HepG2 (cell line): ENCODE measurements around the gene EFNA2. TPM values are rescaled to one million over a fixed set of nuclear protein-coding genes. Genes with fewer than 3 reads are reported as not detected.

Source experiments
- DZIP1 ChIP-seq: sonication (generic); formaldehyde crosslinking; IDR thresholded peaks from 2 replicates; pipeline ENCODE4 v1.5.0; 2020; ENCODE audit warnings: mild to moderate bottlenecking, missing genetic modification reagents
- FIP1L1 ChIP-seq: fragments of 200-400 bp; formaldehyde crosslinking; IDR thresholded peaks from 2 replicates; pipeline ENCODE4 v1.6.1; 2018; ENCODE audit warnings: low read depth, mild to moderate bottlenecking, low read length, moderate library complexity, borderline replicate concordance; ENCODE audit not compliant: insufficient read depth
- FUBP1 ChIP-seq: sonication (generic); formaldehyde crosslinking; IDR thresholded peaks from 2 replicates; pipeline ENCODE4 v1.5.1; 2020; ENCODE audit warnings: missing genetic modification reagents, mild to moderate bottlenecking, borderline replicate concordance
- GABPA ChIP-seq, 2 experiments: IDR thresholded peaks; 2 replicates each; pipeline ENCODE4 v1.6.1; 2011 to 2016; ENCODE audit warnings: low read depth in 2 of 2, low read length in 1 of 2, missing biosample characterization in 1 of 2, missing genetic modification characterization in 1 of 2
- GPN1 ChIP-seq: sonication (generic); formaldehyde crosslinking; IDR thresholded peaks from 2 replicates; pipeline ENCODE4 v1.5.1; 2020; ENCODE audit warnings: missing genetic modification reagents, borderline replicate concordance
- HNRNPL ChIP-seq: fragments of 200-400 bp; formaldehyde crosslinking; IDR thresholded peaks from 2 replicates; pipeline ENCODE4 v1.6.1; 2017; ENCODE audit warnings: mild to moderate bottlenecking, low read depth, low read length
- POLR2AphosphoS2 ChIP-seq: IDR thresholded peaks from 2 replicates; pipeline ENCODE4 v1.6.1; 2011; ENCODE audit warnings: low read depth, low read length, improper control_type of control experiment
- ZBTB21 ChIP-seq: sonication (generic); formaldehyde crosslinking; IDR thresholded peaks from 2 replicates; pipeline ENCODE4 v1.4.0; 2020; ENCODE audit warnings: missing genetic modification reagents
- ZBTB34 ChIP-seq: sonication (generic); formaldehyde crosslinking; IDR thresholded peaks from 2 replicates; pipeline ENCODE4 v1.8.0; 2022; ENCODE audit warnings: mild to moderate bottlenecking, missing genetic modification reagents
- ZNF17 ChIP-seq: sonication (generic); formaldehyde crosslinking; IDR thresholded peaks from 2 replicates; pipeline ENCODE4 v1.5.0; 2020; ENCODE audit warnings: mild to moderate bottlenecking, missing genetic modification reagents
- ZNF296 ChIP-seq: sonication (generic); formaldehyde crosslinking; conservative IDR thresholded peaks from 2 replicates; pipeline ENCODE4 v1.5.0; 2020; ENCODE audit warnings: mild to moderate bottlenecking, missing genetic modification reagents
- ZNF615 ChIP-seq: sonication (generic); formaldehyde crosslinking; IDR thresholded peaks from 2 replicates; pipeline ENCODE4 v1.5.0; 2020; ENCODE audit warnings: mild to moderate bottlenecking, missing genetic modification reagents, borderline replicate concordance
- ZNF660 ChIP-seq: sonication (generic); formaldehyde crosslinking; IDR thresholded peaks from 2 replicates; pipeline ENCODE4 v1.5.1; 2020; ENCODE audit warnings: mild to moderate bottlenecking, low read depth, missing genetic modification reagents, borderline replicate concordance
- ZSCAN29 ChIP-seq: sonication (generic); formaldehyde crosslinking; conservative IDR thresholded peaks from 2 replicates; pipeline ENCODE4 v1.4.0; 2020; ENCODE audit warnings: mild to moderate bottlenecking, missing genetic modification reagents
- polyA plus RNA-seq, 8 experiments: library from polyadenylated mRNA; depleted of rRNA in 3 of 8; stranded (reverse) in 7 of 8; unstranded in 1 of 8; fragments of >200 nt; fragmentation: Illumina TruSeq in 4 of 8; extraction: Trizol in 4 of 8; gene quantifications; 2 replicates each; pipeline versions ENCODE4 v1.2.1 to v1.2.3, GENCODE V29; 2011 to 2016; ENCODE audit warnings: low read depth in 4 of 8, missing spikeins in 1 of 8, mixed read lengths in 1 of 8; ENCODE audit not compliant: insufficient read depth in 1 of 8
- total RNA-seq, 5 experiments: library from RNA; depleted of rRNA; stranded (reverse); fragments of >200 nt; fragmentation: Illumina TruSeq; extraction: Trizol; gene quantifications; 2 replicates each; pipeline ENCODE4 v1.2.3, GENCODE V29; 2016; ENCODE audit warnings: low read depth in 1 of 5
- TF ChIP-seq, protein P1 (sequence below): sonication (generic); formaldehyde crosslinking; IDR thresholded peaks from 2 replicates; pipeline ENCODE4 v1.9.0; 2021; ENCODE audit warnings: mild to moderate bottlenecking, missing genetic modification reagents

Gene EFNA2
- total and polyA plus RNA-seq, 2 of the 13 experiments (the other 11 are each of a cell fraction or from before 2014, with no cell fraction given) = 6.0 to 9.9 TPM

- no peak for TF ChIP-seq GABPA (IDR thresholded peaks at IDR 0.05; ENCODE audit: low read depth, low read length)
- TF ChIP-seq GABPA (CRISPR knock-in tag; IDR thresholded peaks at IDR 0.05; ENCODE audit: low read depth) = peak; percentile 92
- peak; percentile 48; the same call in 1 of the 2 replicates for TF ChIP-seq ZBTB21 (CRISPR knock-in tag)
- peak; percentile 0; the same call in 1 of the 2 replicates for TF ChIP-seq FUBP1 (CRISPR knock-in tag)
- TF ChIP-seq ZNF615 = no peak; the same call in 1 of the 2 replicates
- TF ChIP-seq GPN1 (CRISPR knock-in tag) = no peak
- no peak for TF ChIP-seq ZNF660
- peak; percentile 70; the same call in 1 of the 2 replicates for TF ChIP-seq ZBTB34 (CRISPR knock-in tag)
- TF ChIP-seq ZSCAN29 (CRISPR knock-in tag) = peak; percentile 79; the same call in 1 of the 2 replicates
- TF ChIP-seq, protein P1, sequence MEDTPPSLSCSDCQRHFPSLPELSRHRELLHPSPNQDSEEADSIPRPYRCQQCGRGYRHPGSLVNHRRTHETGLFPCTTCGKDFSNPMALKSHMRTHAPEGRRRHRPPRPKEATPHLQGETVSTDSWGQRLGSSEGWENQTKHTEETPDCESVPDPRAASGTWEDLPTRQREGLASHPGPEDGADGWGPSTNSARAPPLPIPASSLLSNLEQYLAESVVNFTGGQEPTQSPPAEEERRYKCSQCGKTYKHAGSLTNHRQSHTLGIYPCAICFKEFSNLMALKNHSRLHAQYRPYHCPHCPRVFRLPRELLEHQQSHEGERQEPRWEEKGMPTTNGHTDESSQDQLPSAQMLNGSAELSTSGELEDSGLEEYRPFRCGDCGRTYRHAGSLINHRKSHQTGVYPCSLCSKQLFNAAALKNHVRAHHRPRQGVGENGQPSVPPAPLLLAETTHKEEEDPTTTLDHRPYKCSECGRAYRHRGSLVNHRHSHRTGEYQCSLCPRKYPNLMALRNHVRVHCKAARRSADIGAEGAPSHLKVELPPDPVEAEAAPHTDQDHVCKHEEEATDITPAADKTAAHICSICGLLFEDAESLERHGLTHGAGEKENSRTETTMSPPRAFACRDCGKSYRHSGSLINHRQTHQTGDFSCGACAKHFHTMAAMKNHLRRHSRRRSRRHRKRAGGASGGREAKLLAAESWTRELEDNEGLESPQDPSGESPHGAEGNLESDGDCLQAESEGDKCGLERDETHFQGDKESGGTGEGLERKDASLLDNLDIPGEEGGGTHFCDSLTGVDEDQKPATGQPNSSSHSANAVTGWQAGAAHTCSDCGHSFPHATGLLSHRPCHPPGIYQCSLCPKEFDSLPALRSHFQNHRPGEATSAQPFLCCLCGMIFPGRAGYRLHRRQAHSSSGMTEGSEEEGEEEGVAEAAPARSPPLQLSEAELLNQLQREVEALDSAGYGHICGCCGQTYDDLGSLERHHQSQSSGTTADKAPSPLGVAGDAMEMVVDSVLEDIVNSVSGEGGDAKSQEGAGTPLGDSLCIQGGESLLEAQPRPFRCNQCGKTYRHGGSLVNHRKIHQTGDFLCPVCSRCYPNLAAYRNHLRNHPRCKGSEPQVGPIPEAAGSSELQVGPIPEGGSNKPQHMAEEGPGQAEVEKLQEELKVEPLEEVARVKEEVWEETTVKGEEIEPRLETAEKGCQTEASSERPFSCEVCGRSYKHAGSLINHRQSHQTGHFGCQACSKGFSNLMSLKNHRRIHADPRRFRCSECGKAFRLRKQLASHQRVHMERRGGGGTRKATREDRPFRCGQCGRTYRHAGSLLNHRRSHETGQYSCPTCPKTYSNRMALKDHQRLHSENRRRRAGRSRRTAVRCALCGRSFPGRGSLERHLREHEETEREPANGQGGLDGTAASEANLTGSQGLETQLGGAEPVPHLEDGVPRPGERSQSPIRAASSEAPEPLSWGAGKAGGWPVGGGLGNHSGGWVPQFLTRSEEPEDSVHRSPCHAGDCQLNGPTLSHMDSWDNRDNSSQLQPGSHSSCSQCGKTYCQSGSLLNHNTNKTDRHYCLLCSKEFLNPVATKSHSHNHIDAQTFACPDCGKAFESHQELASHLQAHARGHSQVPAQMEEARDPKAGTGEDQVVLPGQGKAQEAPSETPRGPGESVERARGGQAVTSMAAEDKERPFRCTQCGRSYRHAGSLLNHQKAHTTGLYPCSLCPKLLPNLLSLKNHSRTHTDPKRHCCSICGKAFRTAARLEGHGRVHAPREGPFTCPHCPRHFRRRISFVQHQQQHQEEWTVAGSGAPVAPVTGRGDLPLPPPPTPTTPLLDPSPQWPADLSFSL (CRISPR knock-in tag) = no peak
- peak; percentile 45 for TF ChIP-seq DZIP1
- TF ChIP-seq ZNF17 = no peak
- TF ChIP-seq POLR2AphosphoS2 = peak; percentile 96; the same call in 1 of the 2 replicates
- 0 out of 2 replicates have a peak, but pooled peaks have one; percentile 61 for TF ChIP-seq ZNF296 (CRISPR knock-in tag)
- peak; percentile 93 for TF ChIP-seq HNRNPL
- TF ChIP-seq FIP1L1 = peak; percentile 84
Measured at GRCh38 chr19:1259206-1259875, 26.3 kb upstream of the EFNA2 start (continued).
